DOHH2 (cell line): ENCODE data around the gene COMMD10.

Experiments
- CTCF ChIP-seq: fragments of 200-600 bp; sonication (generic); IDR thresholded peaks from one replicate; pipeline ENCODE4 v1.5.1; 2014; ENCODE audit warnings: antibody characterized with exemption, mild to moderate bottlenecking, low read depth, low read length; ENCODE audit not compliant: poor library complexity, severe bottlenecking
- EZH2phosphoT487 ChIP-seq: fragments of 200-600 bp; sonication (generic); IDR thresholded peaks from 2 replicates; pipeline ENCODE4 v1.6.1; 2017; ENCODE audit warnings: borderline replicate concordance, mild to moderate bottlenecking, antibody characterized with exemption, low read length, moderate library complexity, mixed read lengths

GRCh38 chr5:116313366-116313765, 228.5 kb downstream of the COMMD10 start:
- no peak for TF ChIP-seq CTCF
- TF ChIP-seq EZH2phosphoT487 = no peak
